GM18907 (cell line): ENCODE measurements around the gene MRPL11.
"Not testable (repeated sequence)": the region's sequence is repeated elsewhere in the genome, so short reads cannot be mapped to it uniquely, and the experiment has no call there.

Experiments
- ATAC-seq: cut with Tn5 transposase; IDR thresholded peaks from one replicate; pipeline ENCODE4 v1.9.1; 2021; ENCODE audit warnings: mild to moderate bottlenecking, moderate library complexity; ENCODE audit not compliant: unreplicated experiment

MRPL11 gene

GRCh38 chr11:66432597-66432996, 6.1 kb downstream of the MRPL11 start:
- ATAC-seq = no peak

GRCh38 chr11:66431871-66432329, 6.7 kb downstream of the MRPL11 start:
- ATAC-seq = not testable (repeated sequence)

GRCh38 chr11:66431287-66431686, 7.4 kb downstream of the MRPL11 start:
- not testable (repeated sequence) for ATAC-seq

GRCh38 chr11:66429983-66430602, 8.6 kb downstream of the MRPL11 start:
- ATAC-seq = no peak

- ATAC-seq = no peak
These were observed 9.7 kb downstream of the MRPL11 start for GRCh38 chr11:66428933-66429332.

GRCh38 chr11:66426314-66426713, 12.3 kb downstream of the MRPL11 start:
- no peak for ATAC-seq

GRCh38 chr11:66421492-66422205, 17.0 kb downstream of the MRPL11 start:
- peak; percentile 57 for ATAC-seq

- ATAC-seq = no peak
These were observed 17.8 kb downstream of the MRPL11 start, which contains the start of gene NPAS4 for GRCh38 chr11:66420671-66421476. TSS of gene NPAS4 (plus strand) at chr11:66421035. CDS start at chr11:66421180, 145 bp downstream.

GRCh38 chr11:66419825-66420224, 18.8 kb downstream of the MRPL11 start:
- no peak for ATAC-seq

GRCh38 chr11:66418986-66419308, 19.7 kb downstream of the MRPL11 start:
- no peak for ATAC-seq

GRCh38 chr11:66418168-66418985, 20.3 kb downstream of the MRPL11 start:
- no peak for ATAC-seq

GRCh38 chr11:66417000-66417399, 21.6 kb downstream of the MRPL11 start:
- no peak for ATAC-seq

GRCh38 chr11:66415423-66415822, 23.2 kb downstream of the MRPL11 start:
- ATAC-seq = no peak

- ATAC-seq = no peak
These were observed 24.3 kb downstream of the MRPL11 start for GRCh38 chr11:66414120-66414934.

GRCh38 chr11:66413167-66413566, 25.5 kb downstream of the MRPL11 start:
- ATAC-seq = no peak

GRCh38 chr11:66412110-66412509, 26.5 kb downstream of the MRPL11 start:
- ATAC-seq = no peak

GRCh38 chr11:66411323-66411722, 27.3 kb downstream of the MRPL11 start:
- ATAC-seq = no peak

- ATAC-seq = no peak
These were observed 28.5 kb downstream of the MRPL11 start for GRCh38 chr11:66410191-66410590.

GRCh38 chr11:66409226-66409625, 29.4 kb downstream of the MRPL11 start:
- ATAC-seq = no peak
